HG02938 (cell line): ENCODE measurements around the gene MYH6.

Experiments used
- ATAC-seq: cut with Tn5 transposase; IDR thresholded peaks from one replicate; pipeline ENCODE4 v1.9.1; 2021; ENCODE audit warnings: mild to moderate bottlenecking, moderate library complexity; ENCODE audit not compliant: unreplicated experiment

The MYH6 gene

DNA sequence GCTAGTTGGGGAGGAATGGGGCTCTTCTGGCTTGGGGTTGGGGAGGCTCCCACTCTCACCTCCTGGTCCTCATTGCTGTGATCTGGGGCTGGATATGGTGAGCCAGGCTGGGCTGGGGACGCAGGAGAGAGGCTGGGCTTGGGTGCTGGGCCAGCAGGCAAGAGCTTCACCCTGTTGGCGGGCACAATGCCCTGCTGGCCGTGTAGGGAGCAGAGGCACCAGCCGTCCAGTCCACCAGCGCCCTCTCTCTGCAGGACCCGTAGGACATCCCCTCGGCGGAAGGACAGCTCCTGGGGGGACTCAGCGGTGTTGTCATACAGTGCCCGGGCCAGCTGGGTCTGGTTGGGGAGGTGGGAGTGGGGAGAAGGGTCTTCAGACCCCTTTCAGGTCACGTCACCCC is 47.6 kb downstream of the MYH6 start:
- no peak for ATAC-seq

DNA sequence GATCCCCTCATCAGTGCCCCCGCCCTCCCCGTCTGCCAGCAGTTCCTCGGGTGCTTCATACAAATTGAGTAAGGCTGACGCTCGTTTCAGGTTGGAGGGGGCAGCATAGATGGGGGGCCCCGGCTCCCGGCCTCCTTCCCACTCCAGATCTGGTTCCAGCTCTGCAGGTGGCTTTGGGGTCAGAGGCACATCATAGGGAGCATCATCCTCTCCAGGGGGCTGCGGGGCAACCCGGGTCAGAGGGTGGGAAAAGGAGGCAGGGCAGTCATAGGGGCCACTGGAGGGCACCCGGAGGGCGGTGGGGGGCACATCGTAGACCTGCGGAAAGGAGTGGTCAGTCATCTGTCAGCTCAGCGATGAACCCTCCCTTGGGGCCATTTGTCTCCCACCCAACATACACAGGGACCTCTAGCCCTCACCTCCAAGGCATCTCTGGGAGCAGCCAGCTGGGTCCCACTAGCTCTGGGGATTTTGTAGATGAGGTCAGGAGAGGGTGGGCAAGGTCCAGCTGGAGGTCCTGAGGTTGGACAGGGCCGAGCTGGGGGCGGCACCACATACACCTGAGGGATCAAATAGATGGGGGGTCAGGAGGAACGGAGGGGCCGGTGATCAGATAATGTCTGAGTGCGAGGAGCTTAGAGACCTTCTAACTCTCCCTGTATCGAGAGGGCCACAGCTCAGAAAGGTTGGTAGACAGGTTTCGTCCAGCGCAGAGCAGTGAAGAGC is 48.2 kb downstream of the MYH6 start:
- ATAC-seq = no peak

DNA sequence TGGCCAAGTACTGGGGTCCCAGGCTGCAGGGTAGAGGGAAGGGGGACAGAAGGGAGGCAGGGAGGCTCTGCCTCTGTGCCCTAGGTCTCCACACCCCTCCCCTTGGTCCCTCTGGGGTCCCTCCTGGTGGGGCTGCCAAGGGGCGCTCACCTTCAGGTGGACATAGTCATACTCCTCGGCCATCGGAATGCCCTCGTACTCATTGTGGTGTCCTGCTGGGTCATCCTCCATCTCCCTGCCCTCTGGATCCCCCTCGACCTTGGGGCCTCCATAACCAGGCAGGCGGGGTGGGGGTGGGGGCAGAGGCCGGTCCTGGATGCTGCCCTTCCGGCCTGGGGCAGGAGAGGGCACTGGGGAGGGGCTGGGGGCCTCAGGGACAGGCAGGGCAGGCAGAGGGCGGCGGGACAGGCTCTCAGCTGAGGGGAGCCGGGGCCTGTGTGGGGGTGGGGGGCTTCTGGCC is 48.9 kb downstream of the MYH6 start:
- ATAC-seq = no peak

- no peak for ATAC-seq
Measured at GRCh38 chr14:23358553-23359166, 49.4 kb downstream of the MYH6 start.

DNA sequence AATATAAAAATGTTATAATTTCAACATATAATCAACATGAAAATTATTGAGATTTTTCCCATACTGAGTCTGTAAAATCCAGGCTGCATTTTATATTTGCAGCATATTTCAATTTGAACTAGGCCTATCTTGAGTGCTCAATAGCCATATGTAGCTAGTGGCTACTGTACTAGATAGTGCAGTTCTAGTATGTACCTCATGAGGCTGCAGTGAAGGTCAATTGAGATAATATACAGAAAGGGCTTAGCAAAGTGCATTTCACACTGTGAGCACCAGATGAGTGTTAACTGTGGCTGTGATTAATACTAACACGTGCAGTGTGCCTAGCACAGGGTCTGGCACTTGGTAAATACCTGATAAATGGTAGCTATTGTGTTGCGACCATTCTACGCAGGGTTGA is 50.0 kb downstream of the MYH6 start:
- ATAC-seq = no peak

DNA sequence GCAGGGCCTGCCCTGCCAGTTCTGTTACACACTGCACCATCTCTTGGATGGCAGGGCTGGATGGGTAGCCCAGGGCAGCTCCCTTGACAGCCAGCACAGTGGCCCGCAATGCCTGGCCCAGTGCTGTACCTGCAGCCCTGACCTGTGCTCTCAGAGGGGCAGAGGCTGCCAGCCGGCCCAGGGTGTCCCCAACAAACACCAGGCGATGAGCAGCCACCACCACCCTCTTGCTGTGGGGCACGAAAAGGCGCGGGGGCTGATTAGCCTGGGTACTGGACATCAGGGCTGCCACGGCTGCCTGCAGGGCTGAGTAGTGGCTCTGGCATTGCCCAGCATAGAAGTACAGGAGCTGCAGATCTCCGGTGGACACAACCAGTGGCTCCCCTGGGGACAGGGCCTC is 50.8 kb downstream of the MYH6 start:
- no peak for ATAC-seq

- ATAC-seq = no peak
Measured at GRCh38 chr14:23356662-23357061, 51.4 kb downstream of the MYH6 start.

DNA sequence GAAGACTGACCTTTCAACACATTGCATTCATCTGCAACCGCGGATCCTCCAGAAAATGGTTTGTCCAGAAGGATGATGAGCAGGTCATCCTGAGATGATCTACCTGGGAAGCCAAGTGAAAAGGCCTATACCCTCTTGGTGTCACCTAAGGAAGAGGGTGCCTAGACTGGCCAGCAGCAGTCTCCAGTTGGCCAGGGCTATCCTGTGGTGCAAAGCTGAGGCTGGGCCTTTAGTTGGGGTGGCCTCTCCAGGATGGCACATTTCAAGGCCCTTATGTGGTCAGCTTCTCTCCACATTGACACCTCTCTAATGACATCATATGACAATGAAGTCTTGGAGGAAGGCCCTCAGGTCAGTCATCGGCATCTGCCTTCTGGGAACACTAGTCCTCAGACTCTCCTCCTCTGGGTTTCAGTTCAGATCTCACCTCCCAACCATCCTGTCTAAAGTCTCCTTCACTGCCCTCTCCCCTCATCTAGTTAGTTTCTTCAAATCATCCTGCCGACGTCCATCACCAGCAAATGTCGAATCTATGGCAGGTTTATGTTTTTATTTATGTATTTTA is 52.1 kb downstream of the MYH6 start:
- no peak for ATAC-seq

DNA sequence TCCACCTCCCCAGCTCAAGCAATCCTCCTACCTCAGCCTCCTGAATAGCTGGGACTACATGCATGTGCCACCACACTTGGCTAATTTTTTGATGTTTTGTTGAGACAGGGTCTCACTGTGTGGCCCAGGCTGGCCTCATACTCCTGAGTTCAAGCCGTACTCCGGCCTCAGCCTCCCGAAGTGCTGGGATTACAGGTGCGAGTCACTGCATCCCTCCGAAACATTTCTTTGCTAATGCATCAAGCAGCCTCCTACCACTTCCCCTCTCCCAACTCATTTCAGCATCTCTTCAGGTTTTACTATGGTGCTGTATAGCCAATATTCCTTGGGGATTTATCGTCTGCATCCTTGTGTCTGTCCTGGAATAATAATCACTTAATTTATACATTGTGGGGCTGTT is 53.1 kb downstream of the MYH6 start:
- ATAC-seq = no peak

- no peak for ATAC-seq
Measured at GRCh38 chr14:23353433-23353780, 54.7 kb downstream of the MYH6 start.

DNA sequence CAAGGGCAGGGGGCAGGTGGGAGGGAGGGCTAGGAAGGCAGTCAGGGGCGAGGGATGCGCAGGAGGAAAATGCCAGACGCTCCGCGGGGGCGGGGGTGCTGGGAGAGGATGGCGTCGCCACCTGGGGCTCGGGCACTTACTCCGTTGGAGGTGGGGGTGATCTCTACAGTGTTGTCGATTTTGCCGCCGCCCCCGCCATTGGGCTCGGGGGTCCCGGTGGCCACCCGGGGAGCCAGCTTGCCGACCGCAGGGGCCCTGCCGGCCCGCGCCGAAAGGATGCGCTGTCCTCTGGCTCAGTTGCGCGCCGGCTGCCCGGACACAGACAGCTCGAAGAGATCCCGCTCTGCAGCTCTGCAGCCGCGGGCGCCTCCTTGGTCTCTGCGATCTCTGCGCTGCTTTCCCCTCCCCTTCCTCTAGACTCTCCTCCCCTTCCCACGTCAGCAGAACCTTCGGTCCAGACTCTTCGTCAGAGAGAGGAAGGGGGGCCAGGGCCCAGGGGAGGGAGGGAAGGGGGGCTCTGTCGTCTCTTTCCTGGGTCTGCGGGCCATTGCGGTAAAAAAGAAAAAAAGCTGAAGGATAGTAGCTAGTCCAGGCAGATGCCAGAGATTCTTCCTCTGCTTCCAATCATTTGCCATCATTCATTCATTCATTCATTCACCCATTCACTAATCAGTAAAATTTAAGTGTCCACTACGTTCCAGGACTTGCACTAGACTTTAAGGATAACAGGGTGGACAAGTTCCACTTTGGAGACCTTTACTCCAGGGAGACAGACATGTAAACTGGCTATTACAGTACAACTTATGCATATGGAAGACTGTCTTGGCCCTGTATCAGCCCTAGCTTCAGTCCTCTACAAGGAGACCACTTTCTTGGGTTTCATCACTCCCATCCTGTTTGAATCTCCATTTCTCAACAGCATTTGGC is 55.3 kb downstream of the MYH6 start, which contains the start of gene SLC22A17:
SLC22A17 (minus strand) TSS at position 382 of the 927 bp plus-strand sequence.
- no peak for ATAC-seq

GRCh38 chr14:23351681-23352505 is 56.2 kb downstream of the MYH6 start:
- no peak for ATAC-seq

DNA sequence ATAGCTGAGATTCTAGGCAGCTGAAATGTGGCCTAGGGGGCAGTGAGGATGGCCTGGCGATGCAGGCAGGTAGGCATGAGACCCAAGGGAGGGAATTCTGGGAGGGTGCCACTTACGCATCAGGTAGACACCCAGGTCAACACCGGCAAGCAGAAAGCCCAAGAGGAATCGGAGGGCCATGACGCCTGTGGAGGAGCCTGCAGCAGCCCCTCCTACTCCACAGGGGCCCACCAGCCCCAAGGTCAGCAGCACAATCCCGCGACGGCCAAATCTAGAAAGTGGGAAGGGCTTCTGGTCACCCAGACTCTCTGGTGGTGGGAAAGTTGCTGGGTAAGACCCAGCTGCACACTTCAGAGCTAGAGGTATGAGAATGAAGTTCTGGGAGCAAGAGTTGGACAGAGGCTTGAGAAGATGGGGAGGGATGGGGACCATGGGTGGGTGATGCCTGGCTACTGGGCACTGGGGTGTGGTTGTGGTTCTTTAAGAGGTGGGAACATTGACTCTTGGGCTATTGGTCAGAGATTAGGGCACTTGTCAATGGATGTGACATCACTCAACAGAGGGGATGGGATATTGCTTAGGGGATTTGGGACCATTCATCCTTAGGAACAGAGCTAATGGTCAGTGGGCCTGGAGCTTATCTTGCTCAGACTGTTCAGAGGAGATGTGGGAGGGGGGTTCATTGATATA is 58.8 kb downstream of the MYH6 start:
- no peak for ATAC-seq

- ATAC-seq = no peak
Measured at GRCh38 chr14:23348297-23348655, 59.8 kb downstream of the MYH6 start.

DNA sequence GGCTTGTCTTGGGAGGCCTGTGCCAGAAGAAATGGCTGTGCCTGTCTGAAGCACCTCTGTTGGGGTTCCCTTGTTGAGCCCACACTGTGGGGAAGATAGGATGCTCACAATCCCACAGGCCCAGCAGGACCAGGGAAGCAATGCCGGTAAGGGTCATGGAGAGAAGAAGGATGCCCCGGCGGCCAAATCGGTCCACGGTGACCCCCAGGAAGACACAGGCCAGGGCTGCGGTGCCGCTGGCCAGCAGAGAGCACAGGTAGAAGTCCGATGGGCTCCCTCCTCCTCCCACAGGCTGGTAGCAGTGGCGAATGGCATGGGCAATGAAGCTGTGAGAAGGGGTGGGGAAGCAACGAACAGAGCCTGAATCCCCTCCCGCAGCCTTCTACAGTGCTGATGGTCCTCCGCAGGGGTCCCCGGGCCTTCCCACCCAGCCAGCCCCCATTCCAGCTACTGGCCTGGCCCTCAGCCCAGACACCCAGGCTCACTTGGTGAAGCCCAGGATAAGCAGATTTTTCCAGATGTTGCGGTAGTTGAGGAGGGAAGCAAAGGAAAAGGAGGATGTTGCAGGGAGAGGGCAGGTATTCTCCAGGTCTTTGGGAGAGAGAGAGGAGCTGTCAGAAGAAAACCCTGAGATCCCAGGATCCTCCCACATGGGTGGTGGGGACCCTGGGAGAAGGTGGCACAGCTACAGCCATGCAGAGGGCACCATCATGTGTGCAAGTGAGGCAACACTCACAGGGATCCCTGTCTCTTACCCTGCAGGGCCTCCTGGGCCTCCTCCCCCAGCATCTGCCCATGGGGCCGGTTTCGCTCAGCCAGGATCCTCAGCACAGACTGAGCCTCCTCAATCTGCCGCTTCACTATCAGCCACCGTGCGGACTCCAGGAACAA is 60.4 kb downstream of the MYH6 start:
- no peak for ATAC-seq

DNA sequence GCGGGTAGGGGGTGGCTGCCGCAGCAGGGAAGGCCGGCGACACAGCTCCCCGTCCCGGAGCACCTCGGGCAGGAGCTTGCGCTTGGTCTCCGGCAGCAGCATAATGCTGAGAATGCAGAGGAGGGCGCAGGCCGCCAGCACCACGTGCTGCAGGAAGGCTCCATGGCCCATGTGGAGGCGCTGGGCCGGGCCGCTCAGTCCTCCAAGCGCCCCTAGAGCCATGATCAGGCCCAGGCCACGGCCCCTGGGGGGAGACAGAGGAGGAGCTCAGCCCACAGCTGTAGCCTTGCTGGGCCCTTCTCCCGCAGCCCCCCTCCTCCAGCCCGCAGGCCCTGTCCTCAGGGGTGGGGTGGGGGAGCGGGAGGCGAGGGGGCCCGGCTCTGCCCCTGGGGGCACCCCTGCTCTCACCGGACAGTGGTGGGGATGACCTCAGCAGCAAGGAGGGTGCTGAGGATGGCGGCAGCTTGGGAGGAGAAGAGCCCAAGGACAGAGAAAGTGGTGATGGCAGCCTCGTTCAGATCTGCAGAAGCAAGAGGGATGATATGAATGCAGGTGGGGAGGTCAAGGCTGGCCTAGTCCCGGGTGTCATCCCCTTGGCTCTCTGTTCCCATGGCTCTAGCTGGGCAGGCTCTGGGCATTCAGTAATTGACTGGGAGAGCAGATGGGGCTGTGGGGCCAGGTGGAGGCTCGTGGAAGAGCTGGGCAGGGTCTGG is 61.2 kb downstream of the MYH6 start:
- no peak for ATAC-seq

DNA sequence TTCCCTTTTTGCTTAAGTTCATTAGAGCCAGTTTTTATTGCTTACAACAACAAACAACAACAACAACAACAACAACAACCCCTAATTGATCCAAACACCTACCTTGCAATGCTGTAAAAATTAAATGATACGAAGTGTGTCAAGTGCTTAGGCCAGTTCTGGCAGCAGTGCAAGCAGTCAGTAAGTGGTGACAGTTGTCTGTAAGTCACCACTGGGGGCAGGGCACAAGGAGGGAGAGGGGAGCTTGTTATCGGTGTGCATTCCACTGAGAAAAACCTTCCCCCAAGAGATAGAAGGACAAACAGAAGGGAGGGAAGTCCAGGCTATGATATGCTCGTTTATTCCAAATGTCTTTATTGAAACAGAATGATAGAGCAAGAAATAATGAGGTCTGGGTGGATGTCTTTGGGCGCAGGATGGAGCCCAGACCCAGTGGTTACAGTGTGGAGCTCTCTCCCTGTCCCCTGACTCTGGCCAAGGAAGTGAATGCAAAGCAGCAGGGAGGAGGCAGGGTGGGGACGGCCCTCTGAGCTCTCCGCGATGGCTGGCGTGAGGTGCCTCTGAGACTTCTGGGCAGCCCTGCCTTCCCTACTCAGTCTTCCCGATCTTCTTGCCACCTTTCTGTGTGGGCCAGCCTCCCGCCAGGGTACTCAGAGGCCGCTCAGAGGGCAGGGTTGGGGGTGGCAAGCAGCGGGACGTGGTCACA is 61.9 kb downstream of the MYH6 start:
- no peak for ATAC-seq

DNA sequence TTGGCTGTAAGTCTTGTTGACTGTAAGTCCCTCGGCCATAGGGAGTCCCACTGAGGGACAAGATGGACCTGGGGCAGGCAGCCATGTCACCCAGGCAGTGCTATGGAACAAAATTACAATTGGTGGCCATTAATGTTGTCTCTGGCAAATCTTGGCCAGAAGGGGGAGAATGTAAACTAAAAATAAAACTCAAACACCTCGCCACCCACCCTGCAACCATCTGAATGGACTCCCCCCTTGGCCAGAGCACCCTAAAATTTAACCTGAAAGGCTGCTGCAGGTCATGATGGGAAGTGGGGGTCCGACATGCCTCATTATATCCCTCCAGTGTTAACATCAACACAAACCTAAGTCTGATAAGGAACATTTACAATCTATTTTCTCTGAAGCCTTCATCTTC is 63.6 kb downstream of the MYH6 start:
- ATAC-seq = no peak
